ENCODE measurements around the gene GPSM1. TPM values are rescaled to one million over a fixed set of nuclear protein-coding genes. Genes with fewer than 3 reads are reported as not detected.
A peak's percentile ranks its signal among the peaks of the same experiment; 100 is the strongest.

GPSM1 gene
- total RNA-seq, 1 donor from 2014 or later = 140 TPM

DNA sequence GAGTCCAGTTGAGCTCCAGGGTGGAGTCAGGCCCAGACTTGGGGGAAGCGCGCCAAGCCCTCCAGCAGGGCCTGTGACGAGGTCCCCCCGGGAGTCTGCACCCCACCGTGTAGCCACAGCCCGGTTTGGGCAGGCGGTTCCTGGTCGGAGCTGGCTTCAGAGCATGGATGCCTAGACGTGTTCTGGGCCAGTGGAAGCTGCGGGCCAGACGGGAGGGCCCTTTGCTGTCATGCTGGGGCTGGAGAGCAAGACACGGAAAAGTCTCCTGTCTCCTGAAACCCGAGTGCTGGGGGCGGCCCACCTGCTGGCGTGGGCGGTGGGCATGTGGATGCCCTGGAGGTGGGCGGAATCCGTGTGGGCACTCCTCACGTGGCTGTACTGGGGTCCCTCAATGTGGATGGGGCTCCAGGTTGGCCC lies 1.9 kb downstream of the GPSM1 start:
- Mint-ChIP-seq H3K36me3 (ENCODE audit: unreplicated experiment) (no peaks in the 10 kb centered on the region), H3K4me1 (ENCODE audit: low read depth, unreplicated experiment) (peaks cover 8% of the 10 kb centered on the region), H3K9me3 (ENCODE audit: unreplicated experiment) (peaks cover 1% of the 10 kb centered on the region), H3K27me3 (ENCODE audit: unreplicated experiment) (peaks cover 6% of the 10 kb centered on the region), H3K4me3 (ENCODE audit: unreplicated experiment) (peak overlapping the region; percentile 88), H3K27ac (ENCODE audit: unreplicated experiment) (no peak overlapping the region)
- DNase-seq = no peak
- TF ChIP-seq, protein P1, sequence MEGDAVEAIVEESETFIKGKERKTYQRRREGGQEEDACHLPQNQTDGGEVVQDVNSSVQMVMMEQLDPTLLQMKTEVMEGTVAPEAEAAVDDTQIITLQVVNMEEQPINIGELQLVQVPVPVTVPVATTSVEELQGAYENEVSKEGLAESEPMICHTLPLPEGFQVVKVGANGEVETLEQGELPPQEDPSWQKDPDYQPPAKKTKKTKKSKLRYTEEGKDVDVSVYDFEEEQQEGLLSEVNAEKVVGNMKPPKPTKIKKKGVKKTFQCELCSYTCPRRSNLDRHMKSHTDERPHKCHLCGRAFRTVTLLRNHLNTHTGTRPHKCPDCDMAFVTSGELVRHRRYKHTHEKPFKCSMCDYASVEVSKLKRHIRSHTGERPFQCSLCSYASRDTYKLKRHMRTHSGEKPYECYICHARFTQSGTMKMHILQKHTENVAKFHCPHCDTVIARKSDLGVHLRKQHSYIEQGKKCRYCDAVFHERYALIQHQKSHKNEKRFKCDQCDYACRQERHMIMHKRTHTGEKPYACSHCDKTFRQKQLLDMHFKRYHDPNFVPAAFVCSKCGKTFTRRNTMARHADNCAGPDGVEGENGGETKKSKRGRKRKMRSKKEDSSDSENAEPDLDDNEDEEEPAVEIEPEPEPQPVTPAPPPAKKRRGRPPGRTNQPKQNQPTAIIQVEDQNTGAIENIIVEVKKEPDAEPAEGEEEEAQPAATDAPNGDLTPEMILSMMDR (IDR thresholded peaks at IDR 0.05; ENCODE audit: partially characterized antibody, unreplicated experiment) = no peak

DNA sequence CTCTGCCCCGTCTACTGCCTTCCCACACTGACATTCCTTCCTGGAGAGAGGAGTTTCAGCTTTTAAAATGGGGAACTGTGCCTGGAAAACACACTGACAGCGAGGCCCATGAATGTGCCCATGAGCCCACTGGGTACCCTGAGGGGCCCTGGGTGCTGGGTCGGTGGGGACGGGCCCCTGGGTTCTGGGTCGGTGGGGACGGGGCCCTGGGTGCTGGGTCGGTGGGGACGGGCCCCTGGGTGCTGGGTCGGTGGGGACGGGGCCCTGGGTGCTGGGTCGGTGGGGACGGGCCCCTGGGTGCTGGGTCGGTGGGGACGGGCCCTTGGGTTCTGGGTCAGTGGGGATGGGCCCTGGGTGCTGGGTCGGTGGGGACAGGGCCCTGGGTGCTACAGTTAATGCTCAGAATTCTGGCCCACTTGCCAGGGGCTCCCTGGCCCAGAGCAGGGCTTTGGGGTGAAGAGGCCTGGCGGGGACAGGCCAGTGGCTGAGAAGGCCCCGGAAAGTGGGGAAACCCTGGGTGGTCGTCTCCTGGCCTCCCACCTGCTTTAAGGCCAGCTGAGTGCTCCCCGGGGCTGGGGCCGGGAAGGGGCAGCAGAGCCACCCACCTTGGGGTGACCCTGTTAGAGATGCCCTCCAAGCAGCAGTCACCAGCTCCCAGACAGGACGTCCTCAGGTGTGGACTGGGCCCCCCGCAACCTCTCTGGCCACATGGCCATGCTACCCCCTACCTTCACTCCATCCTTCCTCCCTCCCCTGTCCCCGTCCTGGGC lies 2.5 kb downstream of the GPSM1 start:
- H3K9me3 Mint-ChIP-seq (ENCODE audit: unreplicated experiment) = peaks cover 1% of the 10 kb centered on the region
- peaks cover 6% of the 10 kb centered on the region for H3K27me3 Mint-ChIP-seq (ENCODE audit: unreplicated experiment)
- no peak overlapping the region for H3K27ac Mint-ChIP-seq (ENCODE audit: unreplicated experiment)
- TF ChIP-seq, protein P1 (IDR thresholded peaks at IDR 0.05; ENCODE audit: partially characterized antibody, unreplicated experiment) = no peak
- peak overlapping the region; percentile 88 for H3K4me3 Mint-ChIP-seq (ENCODE audit: unreplicated experiment)
- no peak for DNase-seq
- peaks cover 8% of the 10 kb centered on the region for H3K4me1 Mint-ChIP-seq (ENCODE audit: low read depth, unreplicated experiment)
- H3K36me3 Mint-ChIP-seq (ENCODE audit: unreplicated experiment) = no peaks in the 10 kb centered on the region

DNA sequence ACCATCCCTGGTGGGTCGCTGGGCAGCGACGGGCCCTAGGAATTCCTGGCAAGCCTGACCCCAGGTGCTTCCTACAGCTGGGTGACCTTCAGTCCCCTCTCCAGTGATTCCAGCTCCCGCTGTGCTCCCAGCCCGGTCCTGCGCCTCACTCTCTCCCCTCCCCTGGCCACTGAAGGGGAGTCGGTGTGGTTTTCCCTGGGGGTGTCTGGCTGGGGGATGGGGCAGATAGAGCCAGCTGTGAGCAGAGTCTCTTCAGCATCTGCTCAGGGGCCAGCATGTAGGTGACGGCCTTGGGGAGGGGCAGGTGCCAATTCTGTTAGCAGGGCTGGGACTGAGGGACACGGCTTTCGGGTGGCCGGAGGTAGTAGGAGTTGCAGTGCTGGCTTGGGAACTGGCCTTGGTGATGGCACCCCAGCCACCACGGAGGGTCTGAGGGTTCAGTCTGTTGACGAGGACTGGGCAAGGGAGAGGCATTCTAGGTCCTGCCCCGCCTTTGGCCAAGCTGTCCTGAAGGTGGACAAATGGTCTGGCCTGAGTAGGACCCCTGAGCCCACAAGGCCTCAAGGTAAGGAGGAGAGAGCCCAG lies 3.2 kb downstream of the GPSM1 start:
- no peak for DNase-seq
- no peak overlapping the region for H3K4me3 Mint-ChIP-seq (ENCODE audit: unreplicated experiment)
- peaks cover 1% of the 10 kb centered on the region for H3K9me3 Mint-ChIP-seq (ENCODE audit: unreplicated experiment)
- TF ChIP-seq, protein P1 (IDR thresholded peaks at IDR 0.05; ENCODE audit: partially characterized antibody, unreplicated experiment) = no peak
- peaks cover 6% of the 10 kb centered on the region for H3K27me3 Mint-ChIP-seq (ENCODE audit: unreplicated experiment)
- H3K4me1 Mint-ChIP-seq (ENCODE audit: low read depth, unreplicated experiment) = peaks cover 6% of the 10 kb centered on the region
- no peak overlapping the region for H3K27ac Mint-ChIP-seq (ENCODE audit: unreplicated experiment)
- H3K36me3 Mint-ChIP-seq (ENCODE audit: unreplicated experiment) = no peaks in the 10 kb centered on the region

DNA sequence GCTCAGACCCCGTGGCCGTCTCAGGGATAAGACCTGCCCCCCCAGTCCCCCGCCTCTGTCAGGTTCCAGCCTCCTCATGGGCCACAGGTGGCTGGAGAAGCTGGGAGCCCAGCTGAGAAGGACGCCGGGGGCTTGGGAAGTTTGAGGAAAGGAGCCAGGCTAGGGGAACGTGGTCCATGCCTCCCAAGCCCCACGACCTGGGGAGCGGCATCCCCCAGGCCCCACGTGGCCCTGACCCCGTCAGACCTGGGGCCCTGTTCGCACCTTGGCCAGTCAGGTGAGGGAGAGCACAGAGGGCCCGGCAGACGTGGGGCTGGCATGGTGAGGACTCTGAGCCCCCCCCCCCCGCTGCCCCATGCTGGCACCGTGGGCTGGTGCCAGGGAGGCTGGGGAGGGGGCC lies 3.7 kb downstream of the GPSM1 start:
- DNase-seq = no peak
- TF ChIP-seq, protein P1 (IDR thresholded peaks at IDR 0.05; ENCODE audit: partially characterized antibody, unreplicated experiment) = no peak
- Mint-ChIP-seq H3K36me3 (ENCODE audit: unreplicated experiment) (no peaks in the 10 kb centered on the region), H3K4me3 (ENCODE audit: unreplicated experiment) (no peak overlapping the region), H3K27me3 (ENCODE audit: unreplicated experiment) (peaks cover 6% of the 10 kb centered on the region), H3K9me3 (ENCODE audit: unreplicated experiment) (peaks cover 1% of the 10 kb centered on the region), H3K4me1 (ENCODE audit: low read depth, unreplicated experiment) (peaks cover 6% of the 10 kb centered on the region), H3K27ac (ENCODE audit: unreplicated experiment) (no peak overlapping the region)
